Sciatic nerve (tissue), 2 donors: ENCODE data around the gene HECTD4. TPM values are rescaled to one million over a fixed set of nuclear protein-coding genes. Genes with fewer than 3 reads are reported as not detected.
A peak's percentile ranks its signal among the peaks of the same experiment; 100 is the strongest.

Source experiments
- ATAC-seq: fragments of 200-7000 bp; cut with Tn5 transposase; one replicate; pipeline ENCODE4 v1.9.1; 2020; ENCODE audit warnings: mild to moderate bottlenecking, moderate library complexity
- DNase-seq: peaks from one replicate; pipeline ENCODE4 v3.0.0-alpha.2; 2020; ENCODE audit warnings: low spot score
- intact Hi-C: fragments of 100-400 bp; cut with DNase I; formaldehyde crosslinking; loops from one replicate; pipeline ENCODE4 v1.14.2; 2022
- total RNA-seq: library from RNA; stranded (reverse); fragmentation: NEBNext Ultra II Directional; extraction: Animal tissue kit (Norgen Biotek cat#: 25700); gene quantifications from one replicate; pipeline ENCODE4 v1.2.1, GENCODE V29; 2021
- donor health status: DM: no; HTN: no; CAD: no.
- donor health status: DM: no; HTN: no; CAD: no.

Gene HECTD4
- total RNA-seq, 1 donor from 2014 or later, result 81.3 TPM

DNA sequence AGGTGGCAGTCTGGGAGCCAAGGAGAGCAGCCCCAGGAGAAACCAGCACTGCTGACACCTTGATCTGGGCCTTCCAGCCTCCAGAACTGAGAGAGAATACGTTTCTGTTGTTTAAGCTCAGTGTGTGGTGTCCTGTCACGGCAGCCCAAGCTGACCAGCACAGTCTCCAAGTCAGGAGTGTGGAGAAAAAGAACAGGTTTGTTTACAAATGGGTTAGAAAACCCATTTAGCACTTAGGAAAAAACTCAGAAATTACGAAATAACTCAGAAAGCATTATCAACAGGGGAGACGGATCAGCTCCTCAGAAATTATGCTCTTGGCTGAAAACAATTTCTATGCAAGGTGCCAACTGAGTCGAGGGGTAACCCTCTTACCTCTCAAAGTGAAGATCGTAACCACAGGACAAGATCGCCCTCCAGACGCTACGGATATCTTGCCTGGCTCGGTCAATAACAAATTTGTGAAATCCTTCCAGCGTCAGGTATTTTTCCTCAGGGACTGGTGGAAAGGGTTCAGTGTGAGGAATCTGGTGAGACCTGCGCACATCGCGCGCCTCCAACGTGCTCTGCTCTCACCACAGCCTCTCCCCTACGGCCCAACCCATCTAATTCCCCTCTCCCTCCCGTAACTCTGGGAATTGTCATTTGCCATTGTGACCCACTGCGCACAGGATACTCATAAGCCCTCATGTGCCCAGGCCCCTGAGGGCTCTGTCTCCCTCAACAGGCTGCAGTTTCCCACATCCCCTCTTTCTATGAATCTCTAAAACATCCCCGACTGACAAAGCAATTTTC, 206.7 kb downstream of the HECTD4 start:
- ATAC-seq (no peak), DNase-seq (no peak)
- intact Hi-C loops, result no loop called here

DNA sequence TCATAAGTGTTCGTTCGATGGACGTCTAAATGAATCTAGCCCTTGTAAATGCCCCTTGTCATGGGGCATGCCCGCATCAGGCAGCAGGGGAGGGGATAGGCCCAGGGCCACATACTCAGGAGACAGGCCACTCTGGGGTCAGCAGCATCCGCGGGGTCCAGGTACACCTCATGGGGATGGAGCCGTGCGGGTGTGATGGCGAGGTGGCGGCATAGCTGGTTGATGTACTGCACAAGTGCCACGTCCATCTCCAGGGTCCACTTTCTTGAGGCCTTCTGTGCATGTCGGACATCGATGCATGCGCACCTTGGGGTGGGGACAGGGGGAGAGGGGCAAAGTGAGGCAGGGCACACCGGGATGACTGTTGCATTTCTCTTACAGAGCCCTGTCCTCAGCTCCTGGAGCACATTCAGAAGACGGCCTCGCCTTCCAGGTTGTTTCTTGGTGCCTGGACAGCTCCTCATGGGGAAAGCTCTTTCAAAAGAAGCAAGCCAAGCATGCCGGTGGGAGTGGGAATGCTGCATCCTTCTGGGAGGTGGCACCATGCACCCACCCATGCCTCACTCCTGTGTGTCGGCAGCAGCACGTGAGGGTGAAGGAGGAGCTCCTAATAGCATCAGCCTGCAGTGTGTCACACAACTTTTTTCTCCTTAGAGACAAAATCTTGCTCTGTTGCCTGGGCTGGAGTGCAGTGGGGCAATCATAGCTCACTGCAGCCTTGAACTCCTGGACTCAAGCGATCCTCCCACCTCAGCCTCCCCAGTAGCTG, 209.5 kb downstream of the HECTD4 start:
- intact Hi-C loops, result no loop called here
- no peak for DNase-seq
- no peak for ATAC-seq

DNA sequence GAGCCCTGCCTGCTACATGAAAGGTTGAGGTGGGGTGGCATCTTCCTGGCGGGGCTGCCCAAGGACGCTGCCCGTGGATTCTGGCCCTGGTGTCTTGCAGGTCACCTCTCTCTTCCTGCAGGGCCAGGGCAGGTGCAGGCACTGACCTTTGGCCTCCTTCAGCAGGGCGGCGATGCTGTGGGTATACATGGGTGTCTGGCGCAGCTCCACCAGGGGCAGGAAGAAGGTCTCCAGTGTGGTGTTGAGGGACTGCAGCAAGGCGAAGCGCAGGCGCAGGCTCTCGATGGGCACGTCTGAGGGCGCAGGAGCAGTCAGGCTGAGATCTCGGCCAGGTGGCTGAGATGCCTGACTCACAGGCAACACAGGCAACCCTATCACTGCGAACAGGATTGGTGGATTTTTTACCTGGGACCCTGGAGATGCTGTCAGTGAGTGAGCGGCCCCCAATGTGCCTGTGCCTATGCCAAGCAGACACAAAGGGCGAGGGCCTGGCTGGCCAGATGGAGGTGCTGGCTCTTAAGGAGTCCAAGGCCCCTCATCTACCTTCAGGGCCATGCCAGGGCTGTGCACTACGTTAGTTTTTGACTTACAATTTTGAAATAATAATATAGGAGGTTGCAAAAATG, 211.1 kb downstream of the HECTD4 start:
- intact Hi-C loops, result no loop called here
- no peak for ATAC-seq
- no peak for DNase-seq

DNA sequence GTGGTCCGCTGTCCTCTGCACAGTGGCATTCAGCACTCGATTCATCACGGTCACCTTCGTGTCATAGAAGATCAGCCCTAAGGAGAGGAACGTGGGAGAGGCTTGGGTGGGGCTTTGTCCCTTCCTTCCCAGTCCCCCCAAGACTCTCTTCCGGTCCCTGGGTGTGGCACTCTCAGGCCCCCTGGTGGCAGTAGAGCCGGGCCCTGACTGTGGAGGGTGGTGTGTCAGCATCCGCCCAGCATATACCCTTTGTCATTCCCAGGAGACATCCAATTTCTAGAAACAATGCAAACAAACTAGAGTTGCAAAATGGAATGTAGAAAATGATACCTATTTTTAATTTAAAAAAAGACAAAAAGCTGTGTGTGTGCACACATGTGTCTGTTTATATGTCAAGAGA, 211.9 kb downstream of the HECTD4 start:
- DNase-seq (peak; percentile 54), ATAC-seq (peak; percentile 41)
- intact Hi-C loops, result no loop called here

DNA sequence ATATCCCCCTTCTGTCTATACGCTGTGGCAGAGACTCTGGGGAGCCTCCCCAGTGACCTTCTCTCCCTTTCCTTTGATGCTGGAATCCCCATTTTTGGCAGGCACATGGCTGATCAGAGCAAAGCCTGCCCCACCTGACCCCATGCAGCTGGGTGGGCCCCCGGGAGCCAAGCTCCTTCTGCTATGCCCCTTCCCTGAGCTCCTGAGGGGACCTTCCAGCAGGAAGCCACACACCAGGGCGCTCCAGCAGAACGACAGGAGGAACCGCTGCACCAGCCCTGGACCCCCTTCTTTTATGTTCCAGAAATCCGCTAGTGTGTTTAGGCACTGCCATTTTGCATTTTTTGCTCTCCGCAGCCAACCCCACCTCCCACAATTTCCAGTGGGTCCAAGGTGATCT, 212.3 kb downstream of the HECTD4 start:
- no peak for ATAC-seq
- DNase-seq, result peak; percentile 44
- intact Hi-C loops, result no loop called here

DNA sequence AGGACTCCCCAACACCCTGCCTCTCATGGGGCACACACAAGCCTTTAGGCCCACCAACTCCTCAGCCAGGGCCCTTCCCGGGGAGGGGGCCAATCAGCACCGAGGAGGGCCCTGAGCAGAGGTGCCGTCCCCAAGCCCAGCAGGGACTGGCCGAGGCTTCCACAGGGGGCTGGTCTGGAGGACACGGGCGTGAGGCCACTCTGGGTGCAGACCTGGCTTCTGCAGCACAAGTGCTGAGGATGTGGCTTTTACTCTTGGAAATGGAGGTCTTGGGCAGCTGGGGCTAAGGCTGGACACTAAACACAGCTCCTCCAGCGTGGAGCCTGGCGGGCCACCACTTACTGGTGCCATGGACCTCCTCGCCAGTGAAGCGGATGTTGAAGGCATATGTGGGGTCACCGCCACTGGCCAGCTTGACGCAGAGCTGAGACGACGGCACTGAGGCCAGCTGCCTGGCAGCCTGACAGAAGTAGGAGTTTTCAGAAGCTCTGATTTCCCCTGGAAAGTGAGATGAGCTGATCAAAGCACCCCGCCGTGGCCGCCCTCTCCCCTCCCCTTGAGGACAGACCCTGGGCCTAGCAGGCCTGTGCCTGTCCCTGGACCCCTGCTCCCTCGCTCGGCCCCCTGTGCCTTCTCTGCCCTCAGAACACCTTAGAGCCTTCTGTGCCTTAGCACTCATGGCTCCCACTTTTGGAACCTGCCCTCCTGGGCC, 212.9 kb downstream of the HECTD4 start:
- peak; percentile 14 for ATAC-seq
- intact Hi-C loops, result no loop called here
- peak; percentile 51 for DNase-seq

DNA sequence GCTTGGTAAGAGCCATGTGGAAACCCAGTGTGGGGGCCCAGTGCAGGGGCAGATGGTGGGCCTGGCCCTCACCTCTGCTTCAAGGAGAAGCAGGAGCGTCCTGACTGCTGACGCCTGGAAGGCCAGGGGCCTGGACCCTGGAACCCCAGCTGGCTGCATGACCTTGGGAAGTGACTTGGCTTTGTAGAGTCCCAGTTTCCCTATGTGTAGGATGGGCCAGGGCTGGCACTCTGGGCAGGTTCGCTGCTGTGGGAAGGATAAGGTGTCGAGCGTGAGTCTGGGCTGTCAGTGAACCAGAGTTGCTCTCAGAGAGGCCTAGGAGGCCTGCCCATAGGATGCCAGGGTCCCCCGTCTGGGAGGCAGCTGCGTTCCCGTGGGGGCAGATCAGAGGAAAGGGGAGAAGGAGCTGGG, 213.7 kb downstream of the HECTD4 start:
- intact Hi-C loops, result no loop called here
- DNase-seq (peak; percentile 34), ATAC-seq (no peak)

DNA sequence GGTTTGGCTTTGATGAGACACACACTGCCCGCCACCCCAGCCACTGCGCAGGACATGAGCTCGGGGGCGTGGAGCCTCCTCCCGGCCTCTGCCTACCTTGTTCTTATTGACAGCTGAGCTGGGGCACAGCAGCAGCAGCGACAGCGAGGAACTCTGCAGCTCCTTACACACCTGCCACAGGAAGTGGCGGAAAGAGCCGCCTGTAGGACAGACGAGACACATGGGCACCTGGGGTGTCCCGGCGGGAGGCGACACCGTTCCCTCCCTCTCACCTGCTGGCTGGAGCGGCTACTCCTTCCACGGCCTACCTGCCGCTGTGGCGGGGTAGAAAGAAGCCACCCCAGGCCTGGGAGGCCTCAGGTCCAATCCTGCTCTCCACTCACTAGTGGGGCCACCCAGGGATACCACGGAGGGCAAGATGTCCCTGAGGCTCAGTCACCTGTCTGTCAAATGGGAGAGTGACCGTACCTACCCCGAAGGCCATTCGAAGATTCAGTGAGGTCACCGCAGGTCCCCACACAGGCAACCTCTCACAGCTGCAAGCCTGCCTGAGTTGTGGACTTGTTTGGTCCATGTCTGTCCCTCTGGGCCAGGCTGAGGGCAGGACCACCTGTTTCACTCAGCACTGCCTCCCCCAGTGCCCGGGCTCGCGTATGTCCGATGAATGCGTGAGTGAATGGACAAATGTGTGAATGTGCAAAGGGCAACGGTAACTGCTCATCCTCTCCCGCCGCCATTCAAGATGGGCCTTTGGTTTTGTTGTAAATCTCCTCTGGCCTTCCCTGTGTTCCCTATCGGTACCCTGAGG, 214.3 kb downstream of the HECTD4 start:
- intact Hi-C loops, result no loop called here
- ATAC-seq, result no peak
- DNase-seq, result peak; percentile 41

DNA sequence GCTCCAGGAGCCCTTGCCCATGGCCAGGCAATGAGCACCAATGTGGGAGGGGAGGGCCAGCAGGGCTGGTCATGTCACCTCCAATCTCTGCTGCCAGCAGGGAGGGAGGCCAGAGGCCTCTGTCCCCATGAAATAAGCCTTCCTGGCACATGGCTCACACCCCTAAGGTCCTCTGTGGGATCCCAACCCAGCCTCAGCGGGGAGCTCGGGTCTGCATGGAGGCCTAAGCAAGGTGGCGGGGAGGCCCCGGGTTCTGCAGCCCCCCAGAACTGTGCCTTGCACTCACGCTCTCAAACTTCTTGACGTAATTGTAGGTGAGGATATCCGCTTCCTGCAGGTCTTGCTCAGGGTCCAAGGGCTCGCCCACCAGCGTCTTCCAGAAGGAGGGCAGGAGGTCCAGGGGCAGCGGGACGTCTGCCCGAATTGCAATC, 215.2 kb downstream of the HECTD4 start:
- intact Hi-C loops, result no loop called here
- DNase-seq (no peak), ATAC-seq (no peak)

DNA sequence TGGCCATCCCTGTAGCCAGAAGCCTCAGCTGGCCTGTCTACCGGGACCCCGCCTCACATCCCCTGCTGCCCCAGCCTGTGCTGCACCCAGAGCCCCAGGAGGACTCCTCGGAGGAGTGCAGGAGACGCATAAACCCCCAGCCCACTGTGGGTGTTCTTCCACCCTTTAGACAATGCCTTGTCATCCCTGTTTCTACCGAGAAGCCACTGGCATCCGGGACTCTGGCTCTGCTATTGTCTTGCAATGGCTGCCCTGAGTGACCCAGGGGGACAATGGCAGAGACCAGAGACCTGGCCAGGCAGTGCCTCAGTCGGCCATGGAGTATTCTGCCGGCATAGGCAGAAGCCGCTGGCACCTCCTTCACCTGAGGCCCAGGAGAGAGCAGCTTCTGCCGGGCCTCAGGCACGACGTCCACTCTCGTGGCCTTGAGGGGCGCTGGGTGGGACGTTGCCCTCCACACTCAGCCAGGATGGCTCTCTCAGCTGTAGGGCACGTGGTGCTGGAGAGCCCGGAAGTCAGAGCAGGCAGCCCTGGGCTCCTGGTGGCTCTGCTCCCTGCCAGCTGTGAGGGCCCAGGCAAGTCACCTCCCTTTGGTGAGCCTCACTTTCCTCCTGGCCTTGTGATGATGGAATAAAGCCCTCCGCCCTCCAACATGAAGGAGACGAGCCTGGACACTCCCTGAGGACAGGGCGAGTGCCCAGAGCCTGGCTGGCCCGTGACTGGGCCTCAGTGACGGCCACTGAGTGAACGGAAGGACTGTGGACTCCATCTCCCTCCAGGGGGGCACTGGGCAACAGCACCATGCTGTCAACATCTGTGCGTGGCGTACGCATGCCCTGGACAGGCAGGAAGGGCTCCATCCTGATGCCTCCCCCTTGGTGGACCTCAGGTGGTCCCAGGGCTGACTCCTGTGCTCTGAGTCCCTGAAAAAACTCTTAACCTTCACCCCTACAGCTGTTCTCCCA, 215.9 kb downstream of the HECTD4 start:
- DNase-seq, result peak; percentile 48
- no peak for ATAC-seq
- intact Hi-C loops, result no loop called here

DNA sequence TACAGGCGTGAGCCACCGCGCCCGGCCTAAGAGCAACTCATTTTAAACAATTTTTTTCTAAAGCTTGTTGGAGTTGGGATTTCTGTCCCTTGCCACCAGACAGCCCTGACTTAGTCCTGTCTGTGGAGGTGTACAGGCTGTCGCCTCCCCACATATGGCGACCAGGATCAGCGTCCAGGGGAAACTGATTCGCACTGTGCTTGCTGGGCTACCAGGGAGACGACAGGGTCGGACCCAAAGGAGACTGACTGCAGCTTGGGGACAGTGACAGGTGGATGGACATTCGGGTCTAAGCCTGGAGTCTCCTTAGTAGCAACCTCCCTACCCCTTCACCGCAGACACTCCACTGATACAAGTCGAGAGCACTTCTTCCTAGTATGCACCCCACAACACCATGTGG, 216.6 kb downstream of the HECTD4 start:
- no peak for ATAC-seq
- DNase-seq, result peak; percentile 34
- intact Hi-C loops, result no loop called here

DNA sequence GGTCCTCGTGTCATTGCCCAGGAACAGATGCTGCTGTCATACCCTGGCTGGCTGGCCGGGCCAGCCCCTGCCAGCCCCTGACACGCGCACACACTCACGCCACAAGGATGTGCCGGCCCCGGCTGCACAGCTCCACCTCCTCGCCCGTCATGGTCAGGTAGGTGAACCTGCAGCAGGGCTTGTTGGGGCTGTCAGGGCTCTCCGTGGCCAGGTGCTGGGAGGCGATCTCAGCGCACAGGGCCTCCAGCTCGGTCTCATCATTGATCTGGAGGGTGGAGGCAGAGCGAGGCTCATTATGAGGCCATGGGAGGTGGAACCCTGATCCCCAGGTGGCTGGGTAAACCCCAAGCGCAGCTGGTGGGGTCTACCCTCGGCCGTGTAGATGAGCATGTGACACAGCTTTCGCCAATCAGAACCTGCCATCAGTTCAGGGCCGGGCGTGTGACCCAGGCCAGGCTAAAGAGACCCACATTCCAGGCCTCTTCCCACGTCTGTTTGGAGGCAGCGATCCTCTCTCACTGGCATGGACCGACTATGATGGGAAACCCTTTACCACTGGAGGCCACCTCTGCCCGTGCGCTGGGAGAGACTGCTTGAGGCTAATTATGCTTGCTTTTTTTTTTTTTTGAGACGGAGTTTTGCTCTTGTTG, 218.1 kb downstream of the HECTD4 start:
- ATAC-seq (no peak), DNase-seq (peak; percentile 49)
- intact Hi-C loops, result no loop called here

DNA sequence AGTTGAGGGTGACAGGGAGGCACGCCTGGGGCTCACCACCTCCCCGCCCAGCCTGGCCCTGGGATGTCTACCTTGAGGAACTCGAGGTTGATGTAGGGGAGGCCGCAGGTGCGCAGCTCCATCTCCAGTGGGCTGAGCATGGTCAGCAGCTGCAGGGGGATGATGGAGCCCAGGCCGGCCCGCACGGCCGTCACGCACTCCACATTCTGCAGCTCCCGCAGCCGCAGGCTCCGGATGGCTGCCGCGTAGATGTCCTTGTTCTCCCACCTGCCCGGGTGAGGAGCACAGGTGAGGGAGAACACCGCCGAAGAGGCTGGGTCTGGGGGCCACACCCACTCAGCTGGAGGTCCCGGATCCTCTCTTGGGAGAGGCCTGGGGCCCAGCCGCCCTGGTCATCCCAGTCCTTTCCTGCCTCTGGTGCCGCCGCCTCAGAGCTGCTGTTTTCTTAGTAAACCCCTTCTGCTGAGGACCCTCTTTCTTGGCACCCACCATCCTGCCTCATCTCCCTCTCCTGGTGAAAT, 218.7 kb downstream of the HECTD4 start:
- no peak for ATAC-seq
- DNase-seq, result no peak
- intact Hi-C loops, result no loop called here

DNA sequence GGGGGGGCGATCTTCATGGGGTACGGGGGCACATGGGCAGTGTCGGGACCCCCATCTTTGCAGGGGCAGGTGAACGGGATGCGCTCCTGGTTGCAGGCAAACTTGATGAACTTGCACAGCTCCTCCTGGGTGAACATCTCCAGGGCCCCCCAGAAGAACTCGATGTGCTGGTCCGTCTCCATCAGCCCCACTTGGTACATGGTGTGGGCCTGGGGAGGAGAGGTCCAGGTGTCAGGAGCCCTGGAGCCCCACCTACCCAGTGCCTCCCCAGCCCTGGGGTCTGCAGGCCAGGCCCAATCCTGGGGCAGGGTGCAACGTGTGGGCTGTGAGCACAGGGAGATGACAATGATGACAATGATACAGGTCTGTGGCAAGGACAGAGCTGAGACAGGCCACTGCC, 219.2 kb downstream of the HECTD4 start:
- DNase-seq (no peak), ATAC-seq (no peak)
- intact Hi-C loops, result no loop called here

DNA sequence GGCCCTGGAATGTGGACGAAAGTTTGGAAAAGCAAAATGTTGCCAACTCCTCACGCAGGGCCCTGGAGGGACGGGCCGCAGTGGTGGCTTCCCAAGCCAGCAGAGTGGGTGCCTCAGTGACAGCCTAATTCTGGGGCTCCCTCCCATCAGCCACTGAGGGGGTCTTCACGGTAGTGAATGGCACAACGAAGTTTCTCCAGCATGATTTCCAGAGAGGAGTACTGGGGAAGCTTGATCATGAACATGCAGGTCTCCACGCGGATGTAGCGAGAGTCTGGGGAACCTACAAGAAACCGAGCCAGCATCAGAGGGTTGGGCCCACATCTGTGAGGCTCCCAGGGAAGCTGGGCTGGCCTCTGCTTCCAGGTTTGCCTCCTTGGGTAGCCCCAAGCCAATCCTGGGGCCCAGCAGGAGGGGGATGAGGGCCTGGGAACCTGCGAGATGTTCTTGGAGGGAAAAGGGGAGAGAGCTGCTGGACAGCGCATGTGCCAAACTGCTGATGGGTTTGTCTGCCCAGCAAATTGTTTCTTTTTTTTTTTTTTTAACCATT, 219.9 kb downstream of the HECTD4 start:
- no peak for DNase-seq
- intact Hi-C loops, result no loop called here
- ATAC-seq, result no peak

DNA sequence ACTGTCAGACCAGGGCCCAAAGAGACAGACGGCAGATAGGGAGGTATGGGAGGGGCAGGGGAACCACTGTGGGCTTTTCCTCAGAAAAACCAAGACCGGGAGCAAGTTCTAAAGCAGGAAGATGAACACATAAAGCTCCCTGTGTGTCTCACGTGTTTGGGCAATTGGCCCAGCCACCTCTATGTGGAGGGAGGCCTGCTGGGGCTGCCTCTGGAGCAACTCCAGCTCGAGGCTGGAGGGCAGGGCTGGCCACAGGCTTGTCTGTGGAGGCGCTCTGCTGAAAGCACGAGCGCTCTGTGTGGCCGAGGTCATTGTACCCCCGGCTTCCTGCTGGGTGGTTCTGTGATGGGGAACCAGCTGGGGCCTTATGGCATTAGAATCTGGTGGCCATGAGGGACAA, 220.5 kb downstream of the HECTD4 start:
- no peak for ATAC-seq
- intact Hi-C loops, result no loop called here
- peak; percentile 30 for DNase-seq

DNA sequence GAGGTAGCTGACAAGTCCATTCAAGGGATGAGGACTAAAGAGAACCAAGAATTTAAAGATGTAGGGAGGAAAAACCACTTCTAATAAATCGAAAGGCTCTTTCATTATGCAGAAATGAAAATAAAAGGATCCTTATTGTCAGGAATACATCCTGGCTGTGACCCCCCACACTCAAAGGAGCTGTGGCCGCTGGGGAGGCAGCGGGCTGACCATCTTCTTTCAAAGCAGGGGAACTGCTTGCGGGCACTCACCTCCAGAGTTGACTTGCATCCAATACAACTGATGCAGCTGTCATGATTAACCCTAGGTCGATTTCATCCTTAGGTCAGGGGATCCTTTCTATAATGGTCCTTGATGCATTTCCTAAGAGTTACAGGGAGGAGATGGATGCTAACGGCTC, 221.6 kb downstream of the HECTD4 start:
- DNase-seq, result peak; percentile 35
- no peak for ATAC-seq
- intact Hi-C loops, result no loop called here
